ENCODE results near the gene GOLGA6A. TPM values are rescaled to one million over a fixed set of nuclear protein-coding genes. Genes with fewer than 3 reads are reported as not detected.

The GOLGA6A gene
- total and polyA plus RNA-seq, 2 of the 13 experiments (the other 11 are each of a cell fraction or from before 2014, with no cell fraction given): 0.04 to 0.22 TPM

DNA sequence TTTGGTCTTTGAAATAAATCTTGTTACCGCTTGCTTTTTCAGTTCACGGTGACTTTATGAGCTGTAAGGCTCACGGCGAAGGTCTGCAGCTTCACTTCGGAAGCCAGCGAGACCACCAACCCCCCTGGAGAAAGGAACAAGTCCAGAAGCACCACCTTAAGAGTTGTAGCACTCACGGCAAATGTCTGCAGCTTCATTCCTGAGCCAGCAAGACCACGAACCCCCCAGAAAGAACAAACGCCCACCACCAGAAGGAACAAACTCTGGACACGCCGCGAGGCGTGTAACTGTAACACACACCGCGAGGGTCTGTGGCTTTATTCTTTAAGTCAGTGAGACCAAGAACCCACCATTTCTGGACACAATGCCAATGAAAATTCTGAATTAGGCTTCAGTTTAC is 28.8 kb downstream of the GOLGA6A start:
- Histone ChIP-seq H3K79me2 (ENCODE audit: insufficient read depth, low read length) (no peaks in the 10 kb centered on the region), H3K9ac (ENCODE audit: insufficient read depth, low read depth, low read length) (no peak overlapping the region), H3K9me3 (ENCODE audit: low read length) (no peaks in the 10 kb centered on the region), H3K4me1 (ENCODE audit: insufficient read depth, low read length) (no peaks in the 10 kb centered on the region), H2AFZ (ENCODE audit: low read length) (no peak overlapping the region), H3K4me2 (ENCODE audit: low read depth, low read length) (0 out of 2 replicates have a peak overlapping the region, but pooled peaks have one; percentile 12), H3K36me3 (replicated peaks in 1 of 2; ENCODE audit: control insufficient read depth in 1 of 2, insufficient read depth in 2 of 2, low read length in 2 of 2) (no peaks in the 10 kb centered on the region), H3K27me3 (ENCODE audit: control insufficient read depth in 1 of 2, insufficient read depth in 2 of 2, low read length in 2 of 2) (peaks cover 0 to 7% of the 10 kb centered on the region in 2 experiments; a peak in 2 of 5 replicates), H4K20me1 (ENCODE audit: insufficient read depth, low read length) (no peaks in the 10 kb centered on the region), H3K27ac (ENCODE audit: extremely low read length, insufficient read depth, low read length) (no peak overlapping the region), H3K4me3 (replicated peaks in 1 of 3; ENCODE audit: insufficient read depth in 1 of 3, low read depth in 2 of 3, low read length in 3 of 3) (no peak overlapping the region)
- no peak for DNase-seq (ENCODE audit: low spot score)
- no peak for ATAC-seq
- 52% methylated on average over 15 of the region's 15 CpGs for WGBS (ENCODE audit: low lambda C conversion rate)
- no TSS peak for BruUV-seq (replicated peaks)
- intact Hi-C loops (cut with micrococcal nuclease; ENCODE audit: unreplicated experiment) (no loop called here), in situ Hi-C loops (cut with HindIII; ENCODE audit: extremely low pct_ligation_motif_present, low pct_unique_long_range_greater_than_20kb) (no loop called here)
- no peak for FAIRE-seq
- TF ChIP-seq HMG20A (CRISPR knock-in tag; IDR thresholded peaks at IDR 0.05; ENCODE audit: borderline replicate concordance): no peak
- TF ChIP-seq ZNF225 (CRISPR knock-in tag; IDR thresholded peaks at IDR 0.05): no peak
- no peak for TF ChIP-seq FLYWCH1 (CRISPR knock-in tag; IDR thresholded peaks at IDR 0.05)
- TF ChIP-seq, protein P1, sequence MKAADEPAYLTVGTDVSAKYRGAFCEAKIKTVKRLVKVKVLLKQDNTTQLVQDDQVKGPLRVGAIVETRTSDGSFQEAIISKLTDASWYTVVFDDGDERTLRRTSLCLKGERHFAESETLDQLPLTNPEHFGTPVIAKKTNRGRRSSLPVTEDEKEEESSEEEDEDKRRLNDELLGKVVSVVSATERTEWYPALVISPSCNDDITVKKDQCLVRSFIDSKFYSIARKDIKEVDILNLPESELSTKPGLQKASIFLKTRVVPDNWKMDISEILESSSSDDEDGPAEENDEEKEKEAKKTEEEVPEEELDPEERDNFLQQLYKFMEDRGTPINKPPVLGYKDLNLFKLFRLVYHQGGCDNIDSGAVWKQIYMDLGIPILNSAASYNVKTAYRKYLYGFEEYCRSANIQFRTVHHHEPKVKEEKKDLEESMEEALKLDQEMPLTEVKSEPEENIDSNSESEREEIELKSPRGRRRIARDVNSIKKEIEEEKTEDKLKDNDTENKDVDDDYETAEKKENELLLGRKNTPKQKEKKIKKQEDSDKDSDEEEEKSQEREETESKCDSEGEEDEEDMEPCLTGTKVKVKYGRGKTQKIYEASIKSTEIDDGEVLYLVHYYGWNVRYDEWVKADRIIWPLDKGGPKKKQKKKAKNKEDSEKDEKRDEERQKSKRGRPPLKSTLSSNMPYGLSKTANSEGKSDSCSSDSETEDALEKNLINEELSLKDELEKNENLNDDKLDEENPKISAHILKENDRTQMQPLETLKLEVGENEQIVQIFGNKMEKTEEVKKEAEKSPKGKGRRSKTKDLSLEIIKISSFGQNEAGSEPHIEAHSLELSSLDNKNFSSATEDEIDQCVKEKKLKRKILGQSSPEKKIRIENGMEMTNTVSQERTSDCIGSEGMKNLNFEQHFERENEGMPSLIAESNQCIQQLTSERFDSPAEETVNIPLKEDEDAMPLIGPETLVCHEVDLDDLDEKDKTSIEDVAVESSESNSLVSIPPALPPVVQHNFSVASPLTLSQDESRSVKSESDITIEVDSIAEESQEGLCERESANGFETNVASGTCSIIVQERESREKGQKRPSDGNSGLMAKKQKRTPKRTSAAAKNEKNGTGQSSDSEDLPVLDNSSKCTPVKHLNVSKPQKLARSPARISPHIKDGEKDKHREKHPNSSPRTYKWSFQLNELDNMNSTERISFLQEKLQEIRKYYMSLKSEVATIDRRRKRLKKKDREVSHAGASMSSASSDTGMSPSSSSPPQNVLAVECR (CRISPR knock-in tag; IDR thresholded peaks at IDR 0.05; ENCODE audit: borderline replicate concordance): no peak
- TF ChIP-seq ZNF564 (CRISPR knock-in tag; IDR thresholded peaks at IDR 0.05): no peak
- TF ChIP-seq ZNF501 (CRISPR knock-in tag; IDR thresholded peaks at IDR 0.05): no peak
- no peak for TF ChIP-seq ZBTB3 (CRISPR knock-in tag; IDR thresholded peaks at IDR 0.05; ENCODE audit: borderline replicate concordance, low read depth)
- TF ChIP-seq ZSCAN31 (CRISPR knock-in tag; IDR thresholded peaks at IDR 0.05; ENCODE audit: low read depth): no peak
- TF ChIP-seq MBD4 (IDR thresholded peaks at IDR 0.05; ENCODE audit: borderline replicate concordance, low read length): no peak
- no peak for TF ChIP-seq POLR2AphosphoS5 (IDR thresholded peaks at IDR 0.05; ENCODE audit: low read depth, low read length)
- TF ChIP-seq, protein P2, sequence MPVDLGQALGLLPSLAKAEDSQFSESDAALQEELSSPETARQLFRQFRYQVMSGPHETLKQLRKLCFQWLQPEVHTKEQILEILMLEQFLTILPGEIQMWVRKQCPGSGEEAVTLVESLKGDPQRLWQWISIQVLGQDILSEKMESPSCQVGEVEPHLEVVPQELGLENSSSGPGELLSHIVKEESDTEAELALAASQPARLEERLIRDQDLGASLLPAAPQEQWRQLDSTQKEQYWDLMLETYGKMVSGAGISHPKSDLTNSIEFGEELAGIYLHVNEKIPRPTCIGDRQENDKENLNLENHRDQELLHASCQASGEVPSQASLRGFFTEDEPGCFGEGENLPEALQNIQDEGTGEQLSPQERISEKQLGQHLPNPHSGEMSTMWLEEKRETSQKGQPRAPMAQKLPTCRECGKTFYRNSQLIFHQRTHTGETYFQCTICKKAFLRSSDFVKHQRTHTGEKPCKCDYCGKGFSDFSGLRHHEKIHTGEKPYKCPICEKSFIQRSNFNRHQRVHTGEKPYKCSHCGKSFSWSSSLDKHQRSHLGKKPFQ (CRISPR knock-in tag; IDR thresholded peaks at IDR 0.05; ENCODE audit: insufficient replicate concordance): no peak
- TF ChIP-seq, protein P3, sequence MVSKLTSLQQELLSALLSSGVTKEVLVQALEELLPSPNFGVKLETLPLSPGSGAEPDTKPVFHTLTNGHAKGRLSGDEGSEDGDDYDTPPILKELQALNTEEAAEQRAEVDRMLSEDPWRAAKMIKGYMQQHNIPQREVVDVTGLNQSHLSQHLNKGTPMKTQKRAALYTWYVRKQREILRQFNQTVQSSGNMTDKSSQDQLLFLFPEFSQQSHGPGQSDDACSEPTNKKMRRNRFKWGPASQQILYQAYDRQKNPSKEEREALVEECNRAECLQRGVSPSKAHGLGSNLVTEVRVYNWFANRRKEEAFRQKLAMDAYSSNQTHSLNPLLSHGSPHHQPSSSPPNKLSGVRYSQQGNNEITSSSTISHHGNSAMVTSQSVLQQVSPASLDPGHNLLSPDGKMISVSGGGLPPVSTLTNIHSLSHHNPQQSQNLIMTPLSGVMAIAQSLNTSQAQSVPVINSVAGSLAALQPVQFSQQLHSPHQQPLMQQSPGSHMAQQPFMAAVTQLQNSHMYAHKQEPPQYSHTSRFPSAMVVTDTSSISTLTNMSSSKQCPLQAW (CRISPR knock-in tag; IDR thresholded peaks at IDR 0.05): no peak
- TF ChIP-seq POLR2A (IDR thresholded peaks at IDR 0.05; ENCODE audit: insufficient read depth in 1 of 2, low read depth in 2 of 2, low read length in 2 of 2): no peak
- no peak for TF ChIP-seq GFI1 (CRISPR knock-in tag; IDR thresholded peaks at IDR 0.05; ENCODE audit: borderline replicate concordance)
- no peak for TF ChIP-seq CBFB (CRISPR knock-in tag; IDR thresholded peaks at IDR 0.05)
- no peak for TF ChIP-seq AHR (CRISPR knock-in tag; IDR thresholded peaks at IDR 0.05)
- TF ChIP-seq NFIB (CRISPR knock-in tag; IDR thresholded peaks at IDR 0.05; ENCODE audit: borderline replicate concordance): no peak
- no peak for TF ChIP-seq SRY (CRISPR knock-in tag; IDR thresholded peaks at IDR 0.05)
- ChIA-PET CTCF (ENCODE audit: low intra/inter-chr PET ratio, low total read pairs) (interaction anchor here (1.2 kb wide), 1 partner anchor 269 kb away, joined by 4 read pairs; no protein-coding TSS in a partner anchor), POLR2A (no interaction called here)

Data from HepG2 (cell line).